Neutrophil (primary cell): ENCODE measurements around the gene TUFT1.

Experiments
- H3K27ac ChIP-seq: fragments of 200-600 bp; sonication (generic); 2 replicates; pipeline ENCODE4 v1.5.1; 2016; ENCODE audit warnings: mild to moderate bottlenecking, moderate library complexity
- H3K27me3 ChIP-seq: fragments of 200-600 bp; sonication (generic); 2 replicates; pipeline ENCODE4 v1.6.0; 2016; ENCODE audit warnings: mild to moderate bottlenecking
- H3K36me3 ChIP-seq: fragments of 200-600 bp; sonication (generic); 2 replicates; pipeline ENCODE4 v1.5.1; 2017
- H3K4me1 ChIP-seq, 2 experiments: fragments of 200-600 bp in 1 of 2; sonication (generic) in 1 of 2; 1 replicate in 1 of 2; 2 replicates in 1 of 2; pipeline versions ENCODE4 v1.5.1 to v1.6.1; 2013 to 2016; ENCODE audit warnings: low read depth in 1 of 2, low read length in 1 of 2, mild to moderate bottlenecking in 1 of 2, moderate library complexity in 1 of 2; ENCODE audit not compliant: control insufficient read depth in 1 of 2, insufficient read depth in 1 of 2
- H3K4me3 ChIP-seq, 2 experiments: fragments of 200-600 bp in 1 of 2; sonication (generic) in 1 of 2; 1 replicate in 1 of 2; 2 replicates in 1 of 2; pipeline ENCODE4 v1.5.1; 2013 to 2016; ENCODE audit warnings: low read depth in 1 of 2, low read length in 1 of 2, mild to moderate bottlenecking in 1 of 2, moderate library complexity in 1 of 2
- H3K9me3 ChIP-seq: fragments of 200-600 bp; sonication (generic); 2 replicates; pipeline ENCODE4 v1.5.1; 2016
- TF ChIP-seq, protein P1 (sequence below): fragments of 200-600 bp; sonication (generic); IDR thresholded peaks from 2 replicates; pipeline ENCODE4 v1.5.1; 2016; ENCODE audit warnings: antibody characterized with exemption

TUFT1 gene

GRCh38 chr1:151570819-151571218, 30.7 kb downstream of the TUFT1 start:
- H3K9me3 ChIP-seq = no peaks in the 10 kb centered on the region
- H3K4me1 ChIP-seq = no peaks in the 10 kb centered on the region
- H3K27ac ChIP-seq = no peak overlapping the region
- H3K36me3 ChIP-seq = no peaks in the 10 kb centered on the region
- no peak overlapping the region for H3K4me3 ChIP-seq
- H3K27me3 ChIP-seq = no peaks in the 10 kb centered on the region
- TF ChIP-seq, protein P1, sequence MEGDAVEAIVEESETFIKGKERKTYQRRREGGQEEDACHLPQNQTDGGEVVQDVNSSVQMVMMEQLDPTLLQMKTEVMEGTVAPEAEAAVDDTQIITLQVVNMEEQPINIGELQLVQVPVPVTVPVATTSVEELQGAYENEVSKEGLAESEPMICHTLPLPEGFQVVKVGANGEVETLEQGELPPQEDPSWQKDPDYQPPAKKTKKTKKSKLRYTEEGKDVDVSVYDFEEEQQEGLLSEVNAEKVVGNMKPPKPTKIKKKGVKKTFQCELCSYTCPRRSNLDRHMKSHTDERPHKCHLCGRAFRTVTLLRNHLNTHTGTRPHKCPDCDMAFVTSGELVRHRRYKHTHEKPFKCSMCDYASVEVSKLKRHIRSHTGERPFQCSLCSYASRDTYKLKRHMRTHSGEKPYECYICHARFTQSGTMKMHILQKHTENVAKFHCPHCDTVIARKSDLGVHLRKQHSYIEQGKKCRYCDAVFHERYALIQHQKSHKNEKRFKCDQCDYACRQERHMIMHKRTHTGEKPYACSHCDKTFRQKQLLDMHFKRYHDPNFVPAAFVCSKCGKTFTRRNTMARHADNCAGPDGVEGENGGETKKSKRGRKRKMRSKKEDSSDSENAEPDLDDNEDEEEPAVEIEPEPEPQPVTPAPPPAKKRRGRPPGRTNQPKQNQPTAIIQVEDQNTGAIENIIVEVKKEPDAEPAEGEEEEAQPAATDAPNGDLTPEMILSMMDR = no peak

GRCh38 chr1:151574575-151575529, 34.7 kb downstream of the TUFT1 start:
- TF ChIP-seq, protein P1 = no peak
- no peaks in the 10 kb centered on the region for H3K9me3 ChIP-seq
- no peaks in the 10 kb centered on the region for H3K27me3 ChIP-seq
- no peak overlapping the region for H3K27ac ChIP-seq
- H3K4me3 ChIP-seq = no peak overlapping the region
- H3K4me1 ChIP-seq = no peaks in the 10 kb centered on the region
- H3K36me3 ChIP-seq = no peaks in the 10 kb centered on the region

DNA sequence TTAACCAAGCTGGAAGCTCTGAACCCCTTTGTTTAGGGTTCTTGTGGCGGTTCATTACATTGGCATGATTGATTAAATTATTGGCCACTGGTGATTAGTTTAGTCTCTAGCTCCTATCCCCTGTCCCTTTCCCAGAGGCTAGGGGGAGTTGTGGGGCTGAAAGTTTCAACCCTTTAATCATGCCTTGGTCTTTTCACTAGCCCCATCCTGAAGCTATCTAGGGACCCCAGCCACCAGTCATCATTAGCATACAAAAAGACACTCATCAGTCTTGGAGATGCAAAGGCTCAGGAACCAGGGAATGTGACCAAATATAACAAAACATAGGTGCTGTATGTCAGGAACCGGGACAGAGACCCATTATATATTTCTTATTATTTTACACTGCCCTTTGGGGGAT, 37.1 kb downstream of the TUFT1 start:
- H3K27ac ChIP-seq = no peak overlapping the region
- TF ChIP-seq, protein P1 = no peak
- H3K9me3 ChIP-seq = no peaks in the 10 kb centered on the region
- no peaks in the 10 kb centered on the region for H3K4me1 ChIP-seq
- H3K4me3 ChIP-seq = no peak overlapping the region
- no peaks in the 10 kb centered on the region for H3K36me3 ChIP-seq
- no peaks in the 10 kb centered on the region for H3K27me3 ChIP-seq

DNA sequence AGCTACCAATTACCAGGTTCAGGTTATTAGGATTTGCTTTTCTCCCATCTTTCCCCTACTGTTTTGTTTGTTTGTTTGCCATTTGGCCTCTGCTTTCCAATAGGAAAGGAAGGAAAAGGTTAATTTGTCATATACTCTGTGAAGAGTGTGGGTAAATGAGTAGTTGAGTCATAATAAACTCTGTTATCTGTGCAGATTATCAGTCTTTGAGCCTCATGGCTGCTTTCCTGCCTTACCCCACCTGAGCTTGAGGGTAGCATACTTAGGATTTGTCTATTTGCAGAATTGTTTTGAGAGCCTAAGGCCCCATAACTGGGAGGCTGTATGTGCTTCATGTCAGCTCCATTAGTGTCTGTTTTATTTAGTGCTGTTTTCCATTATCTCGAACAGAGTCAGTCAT, 38.8 kb downstream of the TUFT1 start:
- no peaks in the 10 kb centered on the region for H3K4me1 ChIP-seq
- TF ChIP-seq, protein P1 = no peak
- no peaks in the 10 kb centered on the region for H3K36me3 ChIP-seq
- H3K9me3 ChIP-seq = no peaks in the 10 kb centered on the region
- no peak overlapping the region for H3K27ac ChIP-seq
- H3K4me3 ChIP-seq = no peak overlapping the region
- no peaks in the 10 kb centered on the region for H3K27me3 ChIP-seq

- Histone ChIP-seq H3K4me3 (no peak overlapping the region), H3K36me3 (no peaks in the 10 kb centered on the region), H3K27ac (no peak overlapping the region), H3K4me1 (no peaks in the 10 kb centered on the region), H3K27me3 (no peaks in the 10 kb centered on the region), H3K9me3 (no peaks in the 10 kb centered on the region)
- TF ChIP-seq, protein P1 = no peak
Measured at GRCh38 chr1:151579436-151580225, 39.5 kb downstream of the TUFT1 start.
